ENCODE data around the gene LCOR. TPM values are rescaled to one million over a fixed set of nuclear protein-coding genes. Genes with fewer than 3 reads are reported as not detected.

Gene LCOR
- total and polyA plus RNA-seq, 2 of the 13 experiments (the other 11 are each of a cell fraction or from before 2014, with no cell fraction given) = 12.4 to 23.7 TPM

DNA sequence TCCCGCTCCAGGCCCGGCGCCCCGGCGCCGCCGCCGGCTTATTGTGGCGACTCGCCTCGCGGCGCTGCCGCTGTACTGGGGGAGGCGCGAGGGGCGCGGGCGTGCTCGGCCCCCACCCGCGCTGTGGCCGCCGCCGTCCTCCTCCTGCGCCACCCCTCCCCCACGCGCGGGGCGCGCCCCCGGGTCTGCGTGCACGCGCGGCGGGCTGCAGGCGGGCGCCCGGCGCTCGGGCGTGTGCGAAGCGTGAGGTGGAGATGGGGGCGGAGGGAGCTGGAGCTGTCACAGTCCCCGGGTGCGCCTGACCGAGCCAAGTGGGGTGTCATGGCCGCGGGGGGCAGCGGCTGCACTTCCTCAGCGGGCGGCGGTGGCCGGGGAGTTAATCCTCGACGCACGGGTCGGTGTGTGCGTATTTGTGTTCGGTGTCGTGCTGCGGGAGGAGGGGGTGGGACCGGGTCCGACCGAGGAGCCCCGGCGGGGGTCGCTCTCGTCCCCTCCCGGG, 672 bp downstream of the LCOR start (continued):
- TF ChIP-seq, protein P1, sequence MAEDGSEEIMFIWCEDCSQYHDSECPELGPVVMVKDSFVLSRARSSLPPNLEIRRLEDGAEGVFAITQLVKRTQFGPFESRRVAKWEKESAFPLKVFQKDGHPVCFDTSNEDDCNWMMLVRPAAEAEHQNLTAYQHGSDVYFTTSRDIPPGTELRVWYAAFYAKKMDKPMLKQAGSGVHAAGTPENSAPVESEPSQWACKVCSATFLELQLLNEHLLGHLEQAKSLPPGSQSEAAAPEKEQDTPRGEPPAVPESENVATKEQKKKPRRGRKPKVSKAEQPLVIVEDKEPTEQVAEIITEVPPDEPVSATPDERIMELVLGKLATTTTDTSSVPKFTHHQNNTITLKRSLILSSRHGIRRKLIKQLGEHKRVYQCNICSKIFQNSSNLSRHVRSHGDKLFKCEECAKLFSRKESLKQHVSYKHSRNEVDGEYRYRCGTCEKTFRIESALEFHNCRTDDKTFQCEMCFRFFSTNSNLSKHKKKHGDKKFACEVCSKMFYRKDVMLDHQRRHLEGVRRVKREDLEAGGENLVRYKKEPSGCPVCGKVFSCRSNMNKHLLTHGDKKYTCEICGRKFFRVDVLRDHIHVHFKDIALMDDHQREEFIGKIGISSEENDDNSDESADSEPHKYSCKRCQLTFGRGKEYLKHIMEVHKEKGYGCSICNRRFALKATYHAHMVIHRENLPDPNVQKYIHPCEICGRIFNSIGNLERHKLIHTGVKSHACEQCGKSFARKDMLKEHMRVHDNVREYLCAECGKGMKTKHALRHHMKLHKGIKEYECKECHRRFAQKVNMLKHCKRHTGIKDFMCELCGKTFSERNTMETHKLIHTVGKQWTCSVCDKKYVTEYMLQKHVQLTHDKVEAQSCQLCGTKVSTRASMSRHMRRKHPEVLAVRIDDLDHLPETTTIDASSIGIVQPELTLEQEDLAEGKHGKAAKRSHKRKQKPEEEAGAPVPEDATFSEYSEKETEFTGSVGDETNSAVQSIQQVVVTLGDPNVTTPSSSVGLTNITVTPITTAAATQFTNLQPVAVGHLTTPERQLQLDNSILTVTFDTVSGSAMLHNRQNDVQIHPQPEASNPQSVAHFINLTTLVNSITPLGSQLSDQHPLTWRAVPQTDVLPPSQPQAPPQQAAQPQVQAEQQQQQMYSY (CRISPR knock-in tag; IDR thresholded peaks at IDR 0.05) = no peak
- TF ChIP-seq JUND (CRISPR knock-in tag; IDR thresholded peaks at IDR 0.05) (no peak), ATF7-NPFF (CRISPR knock-in tag; IDR thresholded peaks at IDR 0.05; ENCODE audit: low read depth) (peak; percentile 39; the same call in 1 of the 2 replicates), ZNF180 (CRISPR knock-in tag; IDR thresholded peaks at IDR 0.05; ENCODE audit: borderline replicate concordance, low read depth) (no peak), ZNF207 (IDR thresholded peaks at IDR 0.05; ENCODE audit: borderline replicate concordance) (no peak), MXD4 (CRISPR knock-in tag; IDR thresholded peaks at IDR 0.05) (no peak), ZNF678 (CRISPR knock-in tag; IDR thresholded peaks at IDR 0.05) (no peak), KDM4B (CRISPR knock-in tag; IDR thresholded peaks at IDR 0.05) (no peak), MEIS2 (CRISPR knock-in tag; IDR thresholded peaks at IDR 0.05) (peak; percentile 48; the same call in 1 of the 2 replicates), MAZ (IDR thresholded peaks at IDR 0.05; ENCODE audit: borderline replicate concordance, low read depth, low read length) (no peak), MAZ (CRISPR knock-in tag; IDR thresholded peaks at IDR 0.05; ENCODE audit: low read depth) (peak; percentile 84), MIXL1 (CRISPR knock-in tag; IDR thresholded peaks at IDR 0.05) (no peak), SNAPC5 (CRISPR knock-in tag; IDR thresholded peaks at IDR 0.05; ENCODE audit: borderline replicate concordance) (no peak), LBX2 (CRISPR knock-in tag; IDR thresholded peaks at IDR 0.05; ENCODE audit: borderline replicate concordance) (no peak), ZNF530 (CRISPR knock-in tag; IDR thresholded peaks at IDR 0.05; ENCODE audit: low read depth) (no peak), ZC3H13 (CRISPR knock-in tag; IDR thresholded peaks at IDR 0.05) (no peak), TAF15 (IDR thresholded peaks at IDR 0.05; ENCODE audit: low read depth, low read length, poor library complexity, severe bottlenecking) (no peak), ZNF251 (CRISPR knock-in tag; IDR thresholded peaks at IDR 0.05) (no peak), SOX13 (IDR thresholded peaks at IDR 0.05) (no peak), SOX13 (CRISPR knock-in tag; conservative IDR thresholded peaks at IDR 0.05 in 1 of 2, IDR thresholded peaks at IDR 0.05 in 1 of 2) (no peak), XBP1 (CRISPR knock-in tag; IDR thresholded peaks at IDR 0.05) (no peak), ZNF136 (CRISPR knock-in tag; IDR thresholded peaks at IDR 0.05; ENCODE audit: low read depth) (no peak), ZGPAT (CRISPR knock-in tag; IDR thresholded peaks at IDR 0.05) (0 out of 2 replicates have a peak, but pooled peaks have one; percentile 10), CENPT (CRISPR knock-in tag; IDR thresholded peaks at IDR 0.05; ENCODE audit: low read depth) (no peak), IRF2 (CRISPR knock-in tag; IDR thresholded peaks at IDR 0.05) (no peak), ZNF614 (CRISPR knock-in tag; IDR thresholded peaks at IDR 0.05; ENCODE audit: borderline replicate concordance) (no peak), NR2F1 (CRISPR knock-in tag; IDR thresholded peaks at IDR 0.05) (no peak), ZNF205 (CRISPR knock-in tag; IDR thresholded peaks at IDR 0.05) (no peak)
